Caco-2 (cell line): Measurements from ENCODE around the gene MTAP. TPM values are rescaled to one million over a fixed set of nuclear protein-coding genes. Genes with fewer than 3 reads are reported as not detected.

Experiments used
- BruUV-seq: library from RNA; stranded (reverse); fragments of 400-500 nt; replicated peaks from 2 replicates; lab custom pipeline; 2021; lab: Mats Ljungman, UMichigan
- CTCF ChIA-PET: fragments of 300-600 bp; sonication (Branson Sonifier 250); formaldehyde crosslinking; loops from one replicate; lab custom pipeline; 2022; ENCODE audit warnings: antibody characterized with exemption; lab: Charles Lee
- POLR2A ChIA-PET: fragments of 300-600 bp; sonication (Branson Sonifier 250); formaldehyde crosslinking; loops from one replicate; lab custom pipeline; 2022; ENCODE audit warnings: antibody characterized with exemption; lab: Charles Lee
- DNase-seq, 2 experiments: peaks; one replicate each; pipeline versions ENCODE4 v3.0.0 to v3.0.0-alpha.2; 2020 to 2022
- H3K27me3 ChIP-seq: replicated peaks from 2 replicates; pipeline ENCODE4 v1.6.0; 2011; ENCODE audit warnings: low read length; ENCODE audit not compliant: control insufficient read depth, insufficient read depth
- H3K36me3 ChIP-seq: 2 replicates; pipeline ENCODE4 v1.5.1; 2011; ENCODE audit warnings: low read length; ENCODE audit not compliant: control insufficient read depth, insufficient read depth
- H3K4me1 ChIP-seq: fragments of 250-450 bp; sonication (Bioruptor Pico); 2 replicates; pipeline ENCODE4 v1.5.1; 2020; ENCODE audit warnings: mild to moderate bottlenecking
- H3K4me3 ChIP-seq: 2 replicates; pipeline ENCODE4 v1.5.1; 2011; ENCODE audit warnings: low read depth, mild to moderate bottlenecking, control low read depth, low read length
- H3K9me3 ChIP-seq: fragments of 250-450 bp; sonication (Bioruptor Pico); 2 replicates; pipeline ENCODE4 v1.5.1; 2020; ENCODE audit warnings: mild to moderate bottlenecking, moderate library complexity
- H3K27ac Mint-ChIP-seq: one replicate; pipeline ENCODE4 v1.8.0; 2022; ENCODE audit warnings: mixed read lengths; ENCODE audit not compliant: unreplicated experiment
- H3K27me3 Mint-ChIP-seq: one replicate; pipeline ENCODE4 v1.8.0; 2022; ENCODE audit warnings: mixed read lengths; ENCODE audit not compliant: insufficient read depth, unreplicated experiment
- H3K36me3 Mint-ChIP-seq: one replicate; pipeline ENCODE4 v1.8.0; 2022; ENCODE audit warnings: mild to moderate bottlenecking, mixed read lengths; ENCODE audit not compliant: insufficient read depth, unreplicated experiment
- H3K4me1 Mint-ChIP-seq: one replicate; pipeline ENCODE4 v1.8.0; 2022; ENCODE audit warnings: low read depth, mixed read lengths; ENCODE audit not compliant: unreplicated experiment
- H3K4me3 Mint-ChIP-seq: one replicate; pipeline ENCODE4 v1.8.0; 2022; ENCODE audit warnings: mild to moderate bottlenecking, moderate library complexity, mixed read lengths; ENCODE audit not compliant: unreplicated experiment
- H3K9me3 Mint-ChIP-seq: one replicate; pipeline ENCODE4 v1.8.0; 2022; ENCODE audit warnings: mixed read lengths; ENCODE audit not compliant: unreplicated experiment
- intact Hi-C: fragments of 100-400 bp; cut with micrococcal nuclease; formaldehyde crosslinking; loops from one replicate; pipeline ENCODE4 v1.10.0; 2022; ENCODE audit not compliant: unreplicated experiment
- total RNA-seq: library from RNA; stranded (reverse); gene quantifications from 2 replicates; pipeline ENCODE4 v1.2.3, GENCODE V29; 2022
- TF ChIP-seq, protein P1 (sequence below), 2 experiments: fragments of 200-600 bp in 1 of 2; IDR thresholded peaks; 1 replicate in 1 of 2; 2 replicates in 1 of 2; pipeline versions ENCODE4 v1.5.1 to v1.8.0; 2011 to 2022; ENCODE audit warnings: antibody characterized with exemption in 1 of 2, control low read depth in 1 of 2, inconsistent platforms in 1 of 2, low read depth in 1 of 2, low read length in 1 of 2, mild to moderate bottlenecking in 1 of 2, moderate library complexity in 1 of 2; ENCODE audit not compliant: insufficient read depth in 1 of 2, severe bottlenecking in 1 of 2, unreplicated experiment in 1 of 2

The MTAP gene
- total RNA-seq, 1 experiment from 2014 or later: 53.3 TPM

GRCh38 chr9:21933281-21933680 lies 130.8 kb downstream of the MTAP start:
- BruUV-seq: no TSS peak
- intact Hi-C loops: no loop called here
- Mint-ChIP-seq H3K4me1 (no peaks in the 10 kb centered on the region), H3K27ac (no peak overlapping the region), H3K4me3 (no peak overlapping the region), H3K9me3 (no peaks in the 10 kb centered on the region), H3K27me3 (no peaks in the 10 kb centered on the region), H3K36me3 (no peaks in the 10 kb centered on the region)
- Histone ChIP-seq H3K36me3 (no peaks in the 10 kb centered on the region), H3K4me3 (no peak overlapping the region), H3K9me3 (no peaks in the 10 kb centered on the region), H3K4me1 (no peaks in the 10 kb centered on the region), H3K27me3 (no peaks in the 10 kb centered on the region)
- ChIA-PET CTCF (no interaction called here), POLR2A (no interaction called here)
- no peak for DNase-seq
- TF ChIP-seq, protein P1, sequence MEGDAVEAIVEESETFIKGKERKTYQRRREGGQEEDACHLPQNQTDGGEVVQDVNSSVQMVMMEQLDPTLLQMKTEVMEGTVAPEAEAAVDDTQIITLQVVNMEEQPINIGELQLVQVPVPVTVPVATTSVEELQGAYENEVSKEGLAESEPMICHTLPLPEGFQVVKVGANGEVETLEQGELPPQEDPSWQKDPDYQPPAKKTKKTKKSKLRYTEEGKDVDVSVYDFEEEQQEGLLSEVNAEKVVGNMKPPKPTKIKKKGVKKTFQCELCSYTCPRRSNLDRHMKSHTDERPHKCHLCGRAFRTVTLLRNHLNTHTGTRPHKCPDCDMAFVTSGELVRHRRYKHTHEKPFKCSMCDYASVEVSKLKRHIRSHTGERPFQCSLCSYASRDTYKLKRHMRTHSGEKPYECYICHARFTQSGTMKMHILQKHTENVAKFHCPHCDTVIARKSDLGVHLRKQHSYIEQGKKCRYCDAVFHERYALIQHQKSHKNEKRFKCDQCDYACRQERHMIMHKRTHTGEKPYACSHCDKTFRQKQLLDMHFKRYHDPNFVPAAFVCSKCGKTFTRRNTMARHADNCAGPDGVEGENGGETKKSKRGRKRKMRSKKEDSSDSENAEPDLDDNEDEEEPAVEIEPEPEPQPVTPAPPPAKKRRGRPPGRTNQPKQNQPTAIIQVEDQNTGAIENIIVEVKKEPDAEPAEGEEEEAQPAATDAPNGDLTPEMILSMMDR (IDR thresholded peaks at IDR 0.05; ENCODE audit: insufficient read depth in 1 of 2, low read depth in 1 of 2, low read length in 1 of 2, severe bottlenecking in 1 of 2, unreplicated experiment in 1 of 2): no peak

DNA sequence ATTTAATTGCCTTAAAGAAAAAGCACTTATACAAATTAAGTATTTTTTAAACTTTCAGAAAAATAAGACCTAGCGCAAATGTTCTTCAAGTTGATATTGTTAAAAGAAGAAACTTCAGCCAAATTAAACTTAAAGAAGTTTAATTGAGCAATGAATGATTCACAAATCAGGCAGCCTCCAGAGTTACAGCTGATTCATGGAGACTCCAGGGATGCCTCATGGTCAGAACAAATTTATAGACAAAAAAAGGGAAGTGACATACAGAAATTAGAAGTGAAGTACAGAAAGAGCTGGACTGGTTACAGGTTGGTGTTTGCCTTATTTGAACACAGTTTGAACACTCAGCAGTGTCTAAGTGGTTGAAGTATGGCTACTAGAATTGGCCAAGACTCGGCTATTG lies 131.4 kb downstream of the MTAP start:
- no peaks in the 10 kb centered on the region for H3K27me3 ChIP-seq
- no peaks in the 10 kb centered on the region for H3K4me1 Mint-ChIP-seq
- intact Hi-C loops: no loop called here
- no TSS peak for BruUV-seq
- H3K4me1 ChIP-seq: no peaks in the 10 kb centered on the region
- H3K36me3 ChIP-seq: no peaks in the 10 kb centered on the region
- no peak overlapping the region for H3K4me3 Mint-ChIP-seq
- ChIA-PET POLR2A (no interaction called here), CTCF (no interaction called here)
- no peak for DNase-seq
- no peaks in the 10 kb centered on the region for H3K27me3 Mint-ChIP-seq
- H3K9me3 ChIP-seq: no peaks in the 10 kb centered on the region
- H3K27ac Mint-ChIP-seq: no peak overlapping the region
- H3K4me3 ChIP-seq: no peak overlapping the region
- no peaks in the 10 kb centered on the region for H3K36me3 Mint-ChIP-seq
- TF ChIP-seq, protein P1 (IDR thresholded peaks at IDR 0.05; ENCODE audit: insufficient read depth in 1 of 2, low read depth in 1 of 2, low read length in 1 of 2, severe bottlenecking in 1 of 2, unreplicated experiment in 1 of 2): no peak
- no peaks in the 10 kb centered on the region for H3K9me3 Mint-ChIP-seq

DNA sequence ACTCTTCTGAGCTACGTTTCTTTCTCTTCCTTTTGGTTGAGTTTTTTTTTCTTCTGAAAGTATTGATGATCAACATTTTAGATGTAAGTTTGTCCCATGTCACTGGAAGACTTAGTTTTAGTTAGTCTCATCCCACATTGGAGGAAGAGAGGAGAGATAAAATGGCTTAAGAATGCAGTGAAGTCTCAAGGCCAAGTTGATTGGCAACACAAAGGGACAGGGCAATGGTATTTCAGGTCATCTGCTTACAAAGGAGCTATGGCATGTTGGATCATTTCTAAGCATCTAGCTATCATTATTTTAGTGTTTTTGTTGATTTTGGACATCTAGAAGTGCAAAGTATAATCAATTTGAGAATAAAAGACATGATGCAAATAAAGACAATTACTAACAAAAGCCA lies 133.2 kb downstream of the MTAP start:
- H3K4me1 Mint-ChIP-seq: no peaks in the 10 kb centered on the region
- Histone ChIP-seq H3K4me3 (no peak overlapping the region), H3K9me3 (no peaks in the 10 kb centered on the region), H3K27me3 (no peaks in the 10 kb centered on the region), H3K36me3 (no peaks in the 10 kb centered on the region), H3K4me1 (no peaks in the 10 kb centered on the region)
- intact Hi-C loops: no loop called here
- DNase-seq: no peak
- H3K36me3 Mint-ChIP-seq: no peaks in the 10 kb centered on the region
- TF ChIP-seq, protein P1 (IDR thresholded peaks at IDR 0.05; ENCODE audit: insufficient read depth in 1 of 2, low read depth in 1 of 2, low read length in 1 of 2, severe bottlenecking in 1 of 2, unreplicated experiment in 1 of 2): no peak
- CTCF ChIA-PET: interaction anchor here (0.5 kb wide), 1 partner anchor 134 kb away, joined by 3 read pairs; no protein-coding TSS in a partner anchor
- no peak overlapping the region for H3K4me3 Mint-ChIP-seq
- no peaks in the 10 kb centered on the region for H3K27me3 Mint-ChIP-seq
- no peaks in the 10 kb centered on the region for H3K9me3 Mint-ChIP-seq
- POLR2A ChIA-PET: no interaction called here
- H3K27ac Mint-ChIP-seq: no peak overlapping the region
- BruUV-seq: no TSS peak
